GM21360 (cell line): ENCODE results near the gene STARD13.
"Not testable (repeated sequence)": the region's sequence is repeated elsewhere in the genome, so short reads cannot be mapped to it uniquely, and the experiment has no call there.

ENCODE experiments used
- ATAC-seq: cut with Tn5 transposase; IDR thresholded peaks from one replicate; pipeline ENCODE4 v1.9.1; 2021; ENCODE audit warnings: mild to moderate bottlenecking, moderate library complexity; ENCODE audit not compliant: unreplicated experiment

Gene STARD13

DNA sequence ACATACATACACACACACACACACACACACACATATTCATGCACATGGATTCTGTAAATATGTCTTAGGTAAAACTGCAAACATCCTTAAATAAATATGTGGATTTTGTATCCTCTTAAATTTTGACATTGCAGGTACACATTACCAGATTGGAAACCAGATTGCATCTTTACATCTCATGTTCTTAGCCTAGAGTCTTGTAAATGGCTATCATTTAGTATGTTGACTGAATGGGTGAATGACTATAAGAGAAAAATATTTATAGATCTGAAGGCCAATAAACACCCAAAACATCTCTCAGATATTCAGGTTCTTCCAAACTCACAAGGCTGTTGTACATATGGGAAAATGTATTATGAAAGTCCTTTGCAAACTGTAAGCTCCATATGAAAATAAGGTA lies 104.3 kb downstream of the STARD13 start:
- ATAC-seq: no peak

DNA sequence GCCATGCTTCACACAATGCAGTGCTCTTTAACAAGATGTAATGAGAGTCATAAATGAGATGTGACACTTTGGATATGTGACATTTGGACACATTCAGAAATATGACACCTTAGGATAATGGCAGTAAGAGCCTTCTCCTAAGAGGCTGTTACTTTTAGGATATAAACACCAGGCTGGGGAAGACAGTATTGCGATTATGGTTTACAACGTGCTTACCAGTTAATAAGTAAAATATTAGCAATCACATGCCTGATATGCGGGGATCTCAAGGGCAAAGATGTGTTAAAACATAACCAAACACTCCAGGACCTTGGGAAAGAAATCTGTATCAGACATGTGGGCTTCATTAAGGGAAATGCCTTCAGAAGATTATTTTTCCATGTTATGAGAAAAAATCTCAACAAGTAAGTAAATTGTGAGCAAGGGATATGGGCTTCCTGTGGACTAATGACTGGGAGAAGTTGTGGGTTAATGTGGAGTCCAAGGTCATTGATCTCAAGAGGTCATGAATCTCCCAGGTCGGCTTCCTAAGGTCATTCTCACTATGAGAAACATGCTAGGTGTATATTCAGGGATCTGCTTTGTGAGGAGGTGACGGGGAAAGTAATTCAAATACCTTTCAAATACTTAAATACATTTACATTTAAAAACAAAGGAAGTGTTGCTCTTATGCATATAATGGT lies 105.3 kb downstream of the STARD13 start:
- ATAC-seq: no peak

GRCh38 chr13:33179463-33179862 lies 106.1 kb downstream of the STARD13 start:
- no peak for ATAC-seq

DNA sequence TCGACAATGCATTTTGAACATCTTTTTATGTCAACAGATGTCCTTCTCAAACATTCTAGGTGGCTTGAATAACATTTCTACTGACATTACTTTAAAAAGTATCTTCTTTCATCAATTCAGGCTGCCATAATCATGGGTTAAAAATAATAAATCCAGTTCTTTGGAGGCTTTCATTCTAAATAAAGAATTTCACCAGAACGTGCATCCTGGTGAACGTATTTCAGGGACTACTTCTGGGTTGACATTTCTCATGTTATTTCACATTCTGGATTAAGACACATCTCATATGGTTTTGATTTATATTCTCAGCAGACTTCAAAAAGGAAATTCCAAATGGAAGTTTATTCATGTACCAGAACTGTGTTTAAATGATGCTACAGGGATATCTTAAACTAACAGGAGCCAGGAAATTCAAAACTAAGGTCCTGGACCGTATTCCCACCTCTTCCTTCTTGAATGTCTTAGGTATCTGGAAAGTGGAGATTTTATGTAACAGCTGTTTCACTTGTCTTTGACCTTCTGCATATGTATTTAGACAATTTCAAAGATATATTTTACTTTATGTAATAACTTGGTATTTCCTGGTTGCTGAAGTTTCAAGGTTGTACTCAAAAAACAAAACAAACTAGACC lies 107.2 kb downstream of the STARD13 start:
- no peak for ATAC-seq

DNA sequence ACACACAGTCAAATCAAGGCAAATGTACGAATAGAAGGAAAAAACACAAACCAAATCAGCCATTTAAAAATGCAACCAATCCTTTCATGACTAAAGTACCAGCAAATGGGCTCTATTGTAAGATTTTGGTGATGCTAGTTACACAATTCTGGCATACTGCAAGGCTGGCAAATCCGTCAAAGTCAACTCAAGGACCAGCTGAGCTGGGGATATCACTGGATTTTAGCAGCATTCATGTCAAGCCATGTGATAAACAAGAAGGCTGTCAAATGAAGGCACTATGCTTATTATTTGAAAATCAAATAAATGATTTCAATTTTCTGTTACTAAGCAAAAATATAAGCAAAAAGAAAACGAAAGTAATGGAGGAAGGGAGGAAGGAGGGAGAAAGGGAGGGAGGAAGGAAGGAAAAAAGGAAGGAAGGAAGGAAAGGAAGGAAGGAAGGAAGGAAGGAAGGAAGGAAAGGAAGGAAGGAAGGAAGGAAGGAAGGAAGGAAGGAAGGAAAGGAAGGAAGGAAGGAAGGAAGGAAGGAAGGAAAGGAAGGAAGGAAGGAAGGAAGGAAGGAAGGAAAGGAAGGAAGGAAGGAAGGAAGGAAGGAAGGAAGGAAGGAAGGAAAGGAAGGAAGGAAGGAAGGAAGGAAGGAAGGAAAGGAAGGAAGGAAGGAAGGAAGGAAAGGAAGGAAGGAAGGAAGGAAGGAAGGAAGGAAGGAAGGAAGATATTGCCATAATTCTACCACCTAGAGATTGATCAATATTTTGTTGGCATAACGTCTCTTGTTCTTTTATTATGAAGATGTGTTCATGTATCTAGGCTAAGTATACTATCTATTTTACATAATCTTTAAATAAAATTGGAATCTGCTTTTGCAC lies 108.0 kb downstream of the STARD13 start:
- ATAC-seq: not testable (repeated sequence)

GRCh38 chr13:33176526-33176925 lies 109.0 kb downstream of the STARD13 start:
- ATAC-seq: no peak

GRCh38 chr13:33175991-33176390 lies 109.6 kb downstream of the STARD13 start:
- no peak for ATAC-seq

DNA sequence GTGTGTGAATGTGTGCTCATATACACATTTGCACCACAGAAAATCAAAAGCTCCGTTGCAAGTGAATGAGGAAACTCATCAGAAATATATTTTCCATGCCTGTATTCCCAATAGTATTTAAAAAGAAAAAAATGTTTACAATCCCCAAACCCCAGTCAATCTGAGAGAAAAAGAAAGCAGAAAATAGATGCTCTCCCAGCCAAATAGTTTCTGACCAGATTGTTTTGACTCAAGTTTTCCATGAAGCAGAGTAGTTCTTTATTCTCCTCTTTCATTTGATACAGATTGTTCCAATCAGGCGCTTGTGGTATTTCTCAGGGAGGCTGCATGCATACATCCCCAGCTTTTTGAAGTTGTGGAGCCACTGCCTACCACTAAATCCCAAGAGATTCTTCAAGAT lies 110.6 kb downstream of the STARD13 start:
- ATAC-seq: no peak

GRCh38 chr13:33174491-33174890 lies 111.1 kb downstream of the STARD13 start:
- no peak for ATAC-seq

GRCh38 chr13:33172911-33173310 lies 112.6 kb downstream of the STARD13 start:
- ATAC-seq: no peak

DNA sequence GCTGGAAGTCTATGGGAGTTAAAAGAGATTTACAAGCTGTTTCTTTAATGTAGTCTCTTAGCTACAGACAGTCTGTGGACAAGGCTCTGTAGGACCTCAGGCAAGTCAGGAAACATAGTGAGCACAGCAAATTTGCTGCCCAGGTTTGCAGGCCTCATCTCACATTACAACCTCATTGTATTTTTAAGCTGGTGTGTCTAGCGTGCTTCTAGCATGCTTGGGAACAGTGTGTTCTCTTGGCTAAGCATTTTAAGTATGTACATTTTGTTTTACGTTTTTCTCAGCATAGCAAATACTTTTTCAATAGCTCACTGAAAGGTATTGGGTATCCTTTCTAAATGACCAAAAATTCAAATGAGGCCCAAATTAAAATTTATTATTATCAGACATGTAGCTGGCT lies 113.2 kb downstream of the STARD13 start:
- ATAC-seq: no peak

- no peak for ATAC-seq
These were observed 116.1 kb downstream of the STARD13 start for GRCh38 chr13:33169273-33169980.

GRCh38 chr13:33168321-33168960 lies 117.1 kb downstream of the STARD13 start:
- ATAC-seq: no peak

GRCh38 chr13:33167491-33167890 lies 118.1 kb downstream of the STARD13 start:
- no peak for ATAC-seq

- ATAC-seq: no peak
These were observed 119.8 kb downstream of the STARD13 start for GRCh38 chr13:33165787-33166186.

DNA sequence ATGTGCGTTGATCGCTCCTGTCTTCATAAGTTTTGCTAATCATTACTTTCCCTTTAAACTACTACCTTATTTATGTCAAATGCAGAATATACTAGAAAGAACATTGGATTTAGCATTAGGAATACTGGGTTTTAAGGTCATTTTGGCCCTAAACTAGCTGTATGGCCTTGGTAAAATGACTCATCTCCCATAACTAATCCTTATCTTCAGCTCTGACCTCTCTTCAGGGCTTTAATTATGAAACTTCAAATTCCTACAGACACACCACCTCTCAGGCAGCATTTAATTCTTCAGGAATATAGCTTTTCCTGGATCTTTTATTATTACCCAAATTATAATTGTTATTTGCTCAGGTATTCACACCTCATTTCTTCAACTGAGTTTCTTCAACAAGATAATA lies 121.2 kb downstream of the STARD13 start:
- no peak for ATAC-seq

- not testable (repeated sequence) for ATAC-seq
These were observed 122.8 kb downstream of the STARD13 start for GRCh38 chr13:33162725-33163124.

DNA sequence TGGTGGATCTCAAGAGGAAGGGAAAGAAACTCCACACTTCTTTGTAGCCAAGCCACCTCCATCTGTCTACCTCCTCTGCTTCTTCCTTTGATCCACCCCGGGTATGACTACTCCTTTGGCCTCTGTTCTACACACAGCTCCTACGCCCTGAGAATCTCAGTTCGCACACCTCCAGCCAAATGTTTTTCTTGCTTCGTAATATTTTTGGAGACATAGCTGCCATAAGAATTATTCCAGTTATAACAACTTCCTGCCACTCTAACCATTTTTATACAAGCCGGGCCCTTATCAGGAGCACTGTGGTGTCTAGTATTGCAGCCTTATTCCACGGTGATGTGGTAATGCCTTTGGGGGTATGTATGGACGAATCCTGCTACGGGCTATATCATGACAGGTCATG lies 126.7 kb downstream of the STARD13 start:
- ATAC-seq: no peak

GRCh38 chr13:33158271-33158670 lies 127.3 kb downstream of the STARD13 start:
- no peak for ATAC-seq

GRCh38 chr13:33154911-33155310 lies 130.6 kb downstream of the STARD13 start:
- ATAC-seq: no peak
